ENCODE results near the gene MELK.
"Not testable (repeated sequence)": the region's sequence is repeated elsewhere in the genome, so short reads cannot be mapped to it uniquely, and the experiment has no call there.

GRCh38 chr9:36533726-36534125 is 39.0 kb upstream of the MELK start:
- TF ChIP-seq, protein P1, sequence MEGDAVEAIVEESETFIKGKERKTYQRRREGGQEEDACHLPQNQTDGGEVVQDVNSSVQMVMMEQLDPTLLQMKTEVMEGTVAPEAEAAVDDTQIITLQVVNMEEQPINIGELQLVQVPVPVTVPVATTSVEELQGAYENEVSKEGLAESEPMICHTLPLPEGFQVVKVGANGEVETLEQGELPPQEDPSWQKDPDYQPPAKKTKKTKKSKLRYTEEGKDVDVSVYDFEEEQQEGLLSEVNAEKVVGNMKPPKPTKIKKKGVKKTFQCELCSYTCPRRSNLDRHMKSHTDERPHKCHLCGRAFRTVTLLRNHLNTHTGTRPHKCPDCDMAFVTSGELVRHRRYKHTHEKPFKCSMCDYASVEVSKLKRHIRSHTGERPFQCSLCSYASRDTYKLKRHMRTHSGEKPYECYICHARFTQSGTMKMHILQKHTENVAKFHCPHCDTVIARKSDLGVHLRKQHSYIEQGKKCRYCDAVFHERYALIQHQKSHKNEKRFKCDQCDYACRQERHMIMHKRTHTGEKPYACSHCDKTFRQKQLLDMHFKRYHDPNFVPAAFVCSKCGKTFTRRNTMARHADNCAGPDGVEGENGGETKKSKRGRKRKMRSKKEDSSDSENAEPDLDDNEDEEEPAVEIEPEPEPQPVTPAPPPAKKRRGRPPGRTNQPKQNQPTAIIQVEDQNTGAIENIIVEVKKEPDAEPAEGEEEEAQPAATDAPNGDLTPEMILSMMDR (IDR thresholded peaks at IDR 0.05) = not testable (repeated sequence)
- TF ChIP-seq POLR2A (IDR thresholded peaks at IDR 0.05) = not testable (repeated sequence)

All from prostate gland (tissue), 2 donors.